HepG2 (cell line): ENCODE measurements around the gene CACNA1G. TPM values are rescaled to one million over a fixed set of nuclear protein-coding genes. Genes with fewer than 3 reads are reported as not detected.

Source experiments
- ATAC-seq: fragments of 200-7000 bp; cut with Tn5 transposase; 3 replicates; pipeline ENCODE4 v1.9.1; 2020; ENCODE audit warnings: mild to moderate bottlenecking, moderate library complexity
- BruUV-seq: library from RNA; stranded (reverse); fragments of 400-500 nt; replicated peaks from 2 replicates; lab custom pipeline; 2021; lab: Mats Ljungman, UMichigan
- CTCF ChIA-PET: fragments of 300-600 bp; formaldehyde crosslinking; extraction: SDS; loops from one replicate; lab custom pipeline; 2021; ENCODE audit warnings: low total read pairs, inconsistent platforms, low intra/inter-chr PET ratio; lab: Yijun Ruan, JAX
- POLR2A ChIA-PET: fragments of 350-600 bp; sonication (Branson Sonifier 250); formaldehyde crosslinking; loops from one replicate; lab custom pipeline; 2020; ENCODE audit warnings: antibody characterized with exemption, inconsistent platforms; lab: Yijun Ruan, JAX
- DNase-seq: peaks from one replicate; pipeline ENCODE4 v3.0.0-alpha.2; 2015; ENCODE audit warnings: low spot score
- FAIRE-seq: peaks from 3 replicates; lab custom pipeline; 2011; peaks lifted over from hg19 to GRCh38; lab: Jason Lieb, UNC
- H2AFZ ChIP-seq: one replicate; pipeline ENCODE4 v1.6.1; 2011; ENCODE audit warnings: low read length, inconsistent platforms
- H3K27ac ChIP-seq: fragments of 300-600 bp; 3 replicates; pipeline ENCODE4 v1.8.0; 2011; ENCODE audit warnings: mixed run types, mild to moderate bottlenecking, mixed read lengths, low read length, inconsistent platforms; ENCODE audit not compliant: insufficient read depth; ENCODE audit errors: extremely low read length
- H3K27me3 ChIP-seq, 2 experiments: fragments of 200-600 bp in 1 of 2; 2 replicates in 1 of 2; 3 replicates in 1 of 2; pipeline versions ENCODE4 v1.6.0 to v1.8.0; 2011; ENCODE audit warnings: low read length in 2 of 2, mild to moderate bottlenecking in 2 of 2, moderate library complexity in 2 of 2, inconsistent platforms in 1 of 2; ENCODE audit not compliant: insufficient read depth in 2 of 2, control insufficient read depth in 1 of 2
- H3K36me3 ChIP-seq, 2 experiments: fragments of 200-600 bp in 1 of 2; replicated peaks in 1 of 2; 2 replicates in 1 of 2; 3 replicates in 1 of 2; pipeline versions ENCODE4 v1.5.1 to v1.8.0; 2011; ENCODE audit warnings: low read length in 2 of 2, inconsistent platforms in 1 of 2; ENCODE audit not compliant: insufficient read depth in 2 of 2, control insufficient read depth in 1 of 2
- H3K4me1 ChIP-seq: 2 replicates; pipeline ENCODE4 v1.5.1; 2012; ENCODE audit warnings: low read length, inconsistent platforms; ENCODE audit not compliant: insufficient read depth
- H3K4me2 ChIP-seq: 2 replicates; pipeline ENCODE4 v1.6.0; 2011; ENCODE audit warnings: low read depth, low read length, inconsistent platforms
- H3K4me3 ChIP-seq, 3 experiments: fragments of 200-600 bp in 1 of 3; sonication (generic), shearing (Covaris generic) in 1 of 3; replicated peaks in 1 of 3; 2 replicates each; pipeline ENCODE4 v1.5.1; 2011 to 2016; ENCODE audit warnings: low read length in 3 of 3, inconsistent platforms in 2 of 3, low read depth in 2 of 3, mild to moderate bottlenecking in 2 of 3, control low read depth in 1 of 3, mixed read lengths in 1 of 3; ENCODE audit not compliant: insufficient read depth in 1 of 3
- H3K79me2 ChIP-seq: one replicate; pipeline ENCODE4 v1.6.1; 2011; ENCODE audit warnings: low read length, inconsistent platforms; ENCODE audit not compliant: insufficient read depth
- H3K9ac ChIP-seq: 2 replicates; pipeline ENCODE4 v1.6.0; 2011; ENCODE audit warnings: mild to moderate bottlenecking, low read depth, low read length, inconsistent platforms; ENCODE audit not compliant: insufficient read depth
- H3K9me3 ChIP-seq: 2 replicates; pipeline ENCODE4 v1.5.1; 2012; ENCODE audit warnings: mild to moderate bottlenecking, low read length
- H4K20me1 ChIP-seq: 2 replicates; pipeline ENCODE4 v1.6.0; 2011; ENCODE audit warnings: inconsistent platforms, mild to moderate bottlenecking, low read length, moderate library complexity; ENCODE audit not compliant: insufficient read depth
- ATRX ChIP-seq: sonication (generic); formaldehyde crosslinking; IDR thresholded peaks from 2 replicates; pipeline ENCODE4 v1.4.0; 2020; ENCODE audit warnings: missing genetic modification reagents, borderline replicate concordance
- CBX5 ChIP-seq: sonication (generic); formaldehyde crosslinking; IDR thresholded peaks from 2 replicates; pipeline ENCODE4 v1.4.0; 2020; ENCODE audit warnings: missing genetic modification reagents, borderline replicate concordance
- DDIT3 ChIP-seq: sonication (generic); formaldehyde crosslinking; IDR thresholded peaks from 2 replicates; pipeline ENCODE4 v1.4.0; 2020; ENCODE audit warnings: mild to moderate bottlenecking, missing genetic modification reagents
- MED13 ChIP-seq: sonication (generic); formaldehyde crosslinking; IDR thresholded peaks from 2 replicates; pipeline ENCODE4 v1.5.0; 2020; ENCODE audit warnings: missing genetic modification reagents
- PAXIP1 ChIP-seq: sonication (generic); formaldehyde crosslinking; conservative IDR thresholded peaks from 2 replicates; pipeline ENCODE4 v1.4.0; 2020; ENCODE audit warnings: mild to moderate bottlenecking, missing genetic modification reagents, moderate library complexity
- PHF20 ChIP-seq: sonication (generic); formaldehyde crosslinking; IDR thresholded peaks from 2 replicates; pipeline ENCODE4 v1.5.0; 2020; ENCODE audit warnings: mild to moderate bottlenecking, missing genetic modification reagents
- RFX1 ChIP-seq: fragments of 450-650 bp; IDR thresholded peaks from 2 replicates; pipeline ENCODE4 v1.6.1; 2017
- RFX3 ChIP-seq: IDR thresholded peaks from 2 replicates; pipeline ENCODE4 v1.6.1; 2016; ENCODE audit warnings: missing biosample characterization, missing genetic modification reagents
- SIN3B ChIP-seq: fragments of 150-350 bp; IDR thresholded peaks from 2 replicates; pipeline ENCODE4 v1.6.1; 2014; ENCODE audit warnings: low read length
- TFDP1 ChIP-seq: IDR thresholded peaks from 2 replicates; pipeline ENCODE4 v1.6.1; 2016; ENCODE audit warnings: missing compliant biosample characterization, missing genetic modification reagents, borderline replicate concordance
- ZNF574 ChIP-seq: sonication (generic); formaldehyde crosslinking; IDR thresholded peaks from 2 replicates; pipeline ENCODE4 v1.4.0; 2020; ENCODE audit warnings: missing genetic modification reagents
- ZNF678 ChIP-seq: sonication (generic); formaldehyde crosslinking; IDR thresholded peaks from 2 replicates; pipeline ENCODE4 v1.4.0; 2020; ENCODE audit warnings: mild to moderate bottlenecking, missing genetic modification reagents
- ZNF704 ChIP-seq: sonication (generic); formaldehyde crosslinking; IDR thresholded peaks from 2 replicates; pipeline ENCODE4 v1.8.1; 2023; ENCODE audit warnings: mild to moderate bottlenecking, inconsistent platforms, moderate library complexity, missing genetic modification reagents, borderline replicate concordance
- ZNF777 ChIP-seq: sonication (generic); formaldehyde crosslinking; IDR thresholded peaks from 2 replicates; pipeline ENCODE4 v1.4.0; 2020; ENCODE audit warnings: missing genetic modification reagents
- WGBS: methylation state at CpG from one replicate; pipeline ENCODE4 v1.1.6; 2017; ENCODE audit warnings: low lambda C conversion rate; 5-methylcytosine and 5-hydroxymethylcytosine counted together
- in situ Hi-C: cut with HindIII; loops from 2 replicates; pipeline ENCODE4 v1.10.0; 2017; ENCODE audit warnings: low pct_unique_long_range_greater_than_20kb; ENCODE audit not compliant: extremely low pct_ligation_motif_present
- intact Hi-C: fragments of 100-400 bp; cut with micrococcal nuclease; formaldehyde crosslinking; loops from one replicate; pipeline ENCODE4 v1.10.0; 2022; ENCODE audit not compliant: unreplicated experiment
- polyA plus RNA-seq, 8 experiments: library from polyadenylated mRNA; depleted of rRNA in 3 of 8; stranded (reverse) in 7 of 8; unstranded in 1 of 8; fragments of >200 nt; fragmentation: Illumina TruSeq in 4 of 8; extraction: Trizol in 4 of 8; gene quantifications; 2 replicates each; pipeline versions ENCODE4 v1.2.1 to v1.2.3, GENCODE V29; 2011 to 2016; ENCODE audit warnings: low read depth in 4 of 8, missing spikeins in 1 of 8, mixed read lengths in 1 of 8; ENCODE audit not compliant: insufficient read depth in 1 of 8
- total RNA-seq, 5 experiments: library from RNA; depleted of rRNA; stranded (reverse); fragments of >200 nt; fragmentation: Illumina TruSeq; extraction: Trizol; gene quantifications; 2 replicates each; pipeline ENCODE4 v1.2.3, GENCODE V29; 2016; ENCODE audit warnings: low read depth in 1 of 5

Gene CACNA1G
- total and polyA plus RNA-seq, 2 of the 13 experiments (the other 11 are each of a cell fraction or from before 2014, with no cell fraction given): 0.02 TPM; not detected in 1

GRCh38 chr17:50565402-50566350 lies 5.2 kb downstream of the CACNA1G start:
- Histone ChIP-seq H3K27me3 (peaks cover 37 to 90% of the 10 kb centered on the region in 2 experiments), H3K9ac (no peak overlapping the region), H3K79me2 (no peaks in the 10 kb centered on the region), H3K36me3 (no peaks in the 10 kb centered on the region), H2AFZ (no peak overlapping the region), H3K4me3 (no peak overlapping the region), H4K20me1 (peaks cover 5% of the 10 kb centered on the region; the same call in 1 of the 2 replicates), H3K9me3 (no peaks in the 10 kb centered on the region), H3K4me2 (no peak overlapping the region), H3K27ac (no peak overlapping the region), H3K4me1 (no peaks in the 10 kb centered on the region)
- ATAC-seq: no peak
- ChIA-PET POLR2A (no interaction called here), CTCF (interaction anchor here (0.8 kb wide), 1 partner anchor 69 kb away, joined by 3 read pairs; the partner anchor contains the start of gene ABCC3)
- BruUV-seq: no TSS peak
- FAIRE-seq: no peak
- no peak for DNase-seq
- intact Hi-C loops (no loop called here), in situ Hi-C loops (no loop called here)
- WGBS: 14% methylated on average over 9 of the region's 10 CpGs
- TF ChIP-seq TFDP1 (CRISPR knock-in tag) (no peak), PHF20 (CRISPR knock-in tag) (no peak), RFX3 (CRISPR knock-in tag) (0 out of 2 replicates have a peak, but pooled peaks have one; percentile 41), SIN3B (no peak), ATRX (CRISPR knock-in tag) (no peak), PAXIP1 (CRISPR knock-in tag) (no peak), ZNF704 (CRISPR knock-in tag) (no peak), ZNF777 (CRISPR knock-in tag) (no peak), ZNF574 (no peak), CBX5 (CRISPR knock-in tag) (no peak), RFX1 (peak; percentile 87), ZNF678 (CRISPR knock-in tag) (no peak), DDIT3 (no peak), MED13 (CRISPR knock-in tag) (no peak)
